Brain microvascular endothelial cell (primary cell): Measurements from ENCODE around the gene PLEKHA6.

Experiments used
- DNase-seq: peaks from one replicate; pipeline ENCODE4 v3.0.0-alpha.2; 2020
- H3K27ac ChIP-seq: fragments of 250-450 bp; sonication (Bioruptor Pico); 2 replicates; pipeline ENCODE4 v1.5.1; 2020; ENCODE audit warnings: mild to moderate bottlenecking, moderate library complexity
- H3K27me3 ChIP-seq: fragments of 250-450 bp; sonication (Bioruptor Pico); replicated peaks from 2 replicates; pipeline ENCODE4 v1.5.1; 2020; ENCODE audit warnings: mild to moderate bottlenecking
- H3K36me3 ChIP-seq: fragments of 250-450 bp; sonication (Bioruptor Pico); replicated peaks from 2 replicates; pipeline ENCODE4 v1.5.1; 2020; ENCODE audit warnings: mild to moderate bottlenecking
- H3K4me3 ChIP-seq: 2 replicates; pipeline ENCODE4 v1.5.1; 2011; ENCODE audit warnings: low read depth, mild to moderate bottlenecking, control low read depth, low read length, moderate library complexity
- in situ Hi-C: cut with HindIII; loops from 2 replicates; pipeline ENCODE4 v1.10.0; 2017; ENCODE audit warnings: low sequenced_read_pairs, low pct_ligation_motif_present
- TF ChIP-seq, protein P1 (sequence below): IDR thresholded peaks from 2 replicates; pipeline ENCODE4 v1.5.1; 2011; ENCODE audit warnings: low read depth, mild to moderate bottlenecking, moderate library complexity, low read length, control low read depth, inconsistent platforms; ENCODE audit errors: missing control alignments

PLEKHA6 gene, protein sequence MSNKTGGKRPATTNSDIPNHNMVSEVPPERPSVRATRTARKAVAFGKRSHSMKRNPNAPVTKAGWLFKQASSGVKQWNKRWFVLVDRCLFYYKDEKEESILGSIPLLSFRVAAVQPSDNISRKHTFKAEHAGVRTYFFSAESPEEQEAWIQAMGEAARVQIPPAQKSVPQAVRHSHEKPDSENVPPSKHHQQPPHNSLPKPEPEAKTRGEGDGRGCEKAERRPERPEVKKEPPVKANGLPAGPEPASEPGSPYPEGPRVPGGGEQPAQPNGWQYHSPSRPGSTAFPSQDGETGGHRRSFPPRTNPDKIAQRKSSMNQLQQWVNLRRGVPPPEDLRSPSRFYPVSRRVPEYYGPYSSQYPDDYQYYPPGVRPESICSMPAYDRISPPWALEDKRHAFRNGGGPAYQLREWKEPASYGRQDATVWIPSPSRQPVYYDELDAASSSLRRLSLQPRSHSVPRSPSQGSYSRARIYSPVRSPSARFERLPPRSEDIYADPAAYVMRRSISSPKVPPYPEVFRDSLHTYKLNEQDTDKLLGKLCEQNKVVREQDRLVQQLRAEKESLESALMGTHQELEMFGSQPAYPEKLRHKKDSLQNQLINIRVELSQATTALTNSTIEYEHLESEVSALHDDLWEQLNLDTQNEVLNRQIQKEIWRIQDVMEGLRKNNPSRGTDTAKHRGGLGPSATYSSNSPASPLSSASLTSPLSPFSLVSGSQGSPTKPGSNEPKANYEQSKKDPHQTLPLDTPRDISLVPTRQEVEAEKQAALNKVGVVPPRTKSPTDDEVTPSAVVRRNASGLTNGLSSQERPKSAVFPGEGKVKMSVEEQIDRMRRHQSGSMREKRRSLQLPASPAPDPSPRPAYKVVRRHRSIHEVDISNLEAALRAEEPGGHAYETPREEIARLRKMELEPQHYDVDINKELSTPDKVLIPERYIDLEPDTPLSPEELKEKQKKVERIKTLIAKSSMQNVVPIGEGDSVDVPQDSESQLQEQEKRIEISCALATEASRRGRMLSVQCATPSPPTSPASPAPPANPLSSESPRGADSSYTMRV

GRCh38 chr1:204359474-204360255 lies at the start of gene PLEKHA6:
PLEKHA6 (minus strand) TSS chr1:204359929; CDS start chr1:204273727, 86,202 bp downstream.
- Histone ChIP-seq H3K27me3 (peaks cover 13% of the 10 kb centered on the region), H3K36me3 (no peaks in the 10 kb centered on the region), H3K27ac (no peak within 1 kb of the TSS), H3K4me3 (no peak within 1 kb of the TSS)
- TF ChIP-seq, protein P1, sequence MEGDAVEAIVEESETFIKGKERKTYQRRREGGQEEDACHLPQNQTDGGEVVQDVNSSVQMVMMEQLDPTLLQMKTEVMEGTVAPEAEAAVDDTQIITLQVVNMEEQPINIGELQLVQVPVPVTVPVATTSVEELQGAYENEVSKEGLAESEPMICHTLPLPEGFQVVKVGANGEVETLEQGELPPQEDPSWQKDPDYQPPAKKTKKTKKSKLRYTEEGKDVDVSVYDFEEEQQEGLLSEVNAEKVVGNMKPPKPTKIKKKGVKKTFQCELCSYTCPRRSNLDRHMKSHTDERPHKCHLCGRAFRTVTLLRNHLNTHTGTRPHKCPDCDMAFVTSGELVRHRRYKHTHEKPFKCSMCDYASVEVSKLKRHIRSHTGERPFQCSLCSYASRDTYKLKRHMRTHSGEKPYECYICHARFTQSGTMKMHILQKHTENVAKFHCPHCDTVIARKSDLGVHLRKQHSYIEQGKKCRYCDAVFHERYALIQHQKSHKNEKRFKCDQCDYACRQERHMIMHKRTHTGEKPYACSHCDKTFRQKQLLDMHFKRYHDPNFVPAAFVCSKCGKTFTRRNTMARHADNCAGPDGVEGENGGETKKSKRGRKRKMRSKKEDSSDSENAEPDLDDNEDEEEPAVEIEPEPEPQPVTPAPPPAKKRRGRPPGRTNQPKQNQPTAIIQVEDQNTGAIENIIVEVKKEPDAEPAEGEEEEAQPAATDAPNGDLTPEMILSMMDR, result peak; percentile 53
- no peak for DNase-seq
- in situ Hi-C loops, result loop anchor here (25.0 kb wide), 1 partner anchor 197 kb away; the partner anchor contains the start of genes ETNK2 and REN

DNA sequence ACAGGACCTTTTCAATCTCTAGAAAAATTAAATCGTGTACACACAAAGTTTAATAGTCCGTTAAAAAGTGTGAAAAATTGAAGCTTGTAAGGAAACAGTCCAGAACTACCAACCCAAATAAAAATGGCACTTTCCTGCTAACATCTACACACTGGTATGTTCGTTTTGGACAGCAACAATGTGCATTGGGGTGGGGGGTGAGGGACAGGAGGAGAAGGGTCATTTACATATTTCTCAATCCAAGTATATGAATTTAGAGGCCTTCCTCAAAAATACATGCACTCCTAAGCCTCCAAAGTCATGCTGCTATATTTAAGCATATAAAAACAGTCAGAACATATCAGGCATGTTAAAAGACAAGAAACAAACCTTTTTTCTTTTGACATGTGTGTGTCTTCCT lies 49.4 kb upstream of the PLEKHA6 start:
- Histone ChIP-seq H3K36me3 (peaks cover 17% of the 10 kb centered on the region), H3K27me3 (no peaks in the 10 kb centered on the region), H3K4me3 (peak overlapping the region; percentile 100), H3K27ac (no peak overlapping the region)
- no peak for DNase-seq
- in situ Hi-C loops, result no loop called here
- TF ChIP-seq, protein P1, result no peak

- peaks cover 22% of the 10 kb centered on the region for H3K36me3 ChIP-seq
Observed at GRCh38 chr1:204408602-204409001, 48.9 kb upstream of the PLEKHA6 start.

DNA sequence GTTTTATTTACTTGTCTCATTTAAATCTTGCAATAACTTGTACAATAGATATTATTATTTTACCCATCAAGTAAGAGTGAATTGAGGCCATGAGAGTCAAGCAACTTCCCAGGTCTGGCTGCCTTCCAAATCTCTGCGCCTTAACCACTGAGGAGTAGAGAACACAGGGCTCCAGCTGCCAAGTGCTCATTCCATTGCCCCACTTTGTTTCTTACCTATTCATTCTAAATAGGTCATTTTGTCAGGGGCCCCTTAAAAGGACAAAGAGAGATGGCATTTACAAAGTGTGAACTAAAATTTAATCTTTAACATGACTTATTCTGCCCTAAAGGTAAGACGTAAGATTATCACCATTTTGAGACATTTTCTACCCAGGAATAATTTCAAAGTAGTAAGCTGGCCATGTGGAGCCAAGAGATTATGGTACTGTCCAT lies 48.4 kb upstream of the PLEKHA6 start:
- Histone ChIP-seq H3K4me3 (peak overlapping the region; percentile 100), H3K36me3 (peaks cover 25% of the 10 kb centered on the region)
- peak; percentile 43 for DNase-seq

More at GRCh38 chr1:204408602-204409001, 48.9 kb upstream of the PLEKHA6 start:
- H3K4me3 ChIP-seq, result peak overlapping the region; percentile 100
- TF ChIP-seq, protein P1, result no peak
- no peak overlapping the region for H3K27ac ChIP-seq
- no peaks in the 10 kb centered on the region for H3K27me3 ChIP-seq
- in situ Hi-C loops, result no loop called here
- DNase-seq, result no peak

More for the DNA sequence above, 48.4 kb upstream of the PLEKHA6 start:
- Histone ChIP-seq H3K27ac (no peak overlapping the region), H3K27me3 (no peaks in the 10 kb centered on the region)
- in situ Hi-C loops, result no loop called here
- TF ChIP-seq, protein P1, result no peak
